PC-9 (cell line): ENCODE data around the gene MRLN. TPM values are rescaled to one million over a fixed set of nuclear protein-coding genes. Genes with fewer than 3 reads are reported as not detected.

Source experiments
- BruUV-seq: library from RNA; stranded (reverse); fragments of 400-500 nt; replicated peaks from 2 replicates; lab custom pipeline; 2021; lab: Mats Ljungman, UMichigan
- CTCF ChIA-PET: fragments of 300-600 bp; sonication (Branson Sonifier 250); formaldehyde crosslinking; loops from one replicate; lab custom pipeline; 2022; ENCODE audit warnings: antibody characterized with exemption; lab: Charles Lee
- POLR2A ChIA-PET: fragments of 300-600 bp; sonication (Branson Sonifier 250); formaldehyde crosslinking; loops from one replicate; lab custom pipeline; 2022; ENCODE audit warnings: antibody characterized with exemption; ENCODE audit not compliant: unreplicated experiment; lab: Charles Lee
- DNase-seq, 2 experiments: peaks; one replicate each; pipeline versions ENCODE4 v3.0.0 to v3.0.0-alpha.2; 2015 to 2022; ENCODE audit warnings: mixed read lengths in 1 of 2
- H2AFZ ChIP-seq: fragments of 200-600 bp; sonication (generic); 2 replicates; pipeline ENCODE4 v1.8.1; 2017; ENCODE audit warnings: antibody characterized with exemption
- H3F3A ChIP-seq: fragments of 200-600 bp; sonication (generic); 2 replicates; pipeline ENCODE4 v1.8.1; 2017; ENCODE audit warnings: antibody characterized with exemption, mild to moderate bottlenecking, low read depth; ENCODE audit not compliant: insufficient read depth
- H3K27ac ChIP-seq: fragments of 200-600 bp; sonication (generic); 2 replicates; pipeline ENCODE4 v1.6.1; 2016; ENCODE audit warnings: mixed run types
- H3K27me3 ChIP-seq: fragments of 200-600 bp; sonication (generic); 2 replicates; pipeline ENCODE4 v1.6.1; 2016; ENCODE audit warnings: low read depth, mixed run types; ENCODE audit not compliant: insufficient read depth
- H3K36me3 ChIP-seq: fragments of 200-600 bp; sonication (generic); 2 replicates; pipeline ENCODE4 v1.6.1; 2016; ENCODE audit warnings: low read depth, mixed run types
- H3K4me1 ChIP-seq: fragments of 200-600 bp; sonication (generic); replicated peaks from 2 replicates; pipeline ENCODE4 v1.6.1; 2016; ENCODE audit warnings: mixed run types; ENCODE audit not compliant: insufficient read depth
- H3K4me2 ChIP-seq: fragments of 200-600 bp; sonication (generic); 2 replicates; pipeline ENCODE4 v1.6.1; 2017; ENCODE audit warnings: mixed run types
- H3K4me3 ChIP-seq: fragments of 200-600 bp; sonication (generic); 2 replicates; pipeline ENCODE4 v1.6.1; 2016; ENCODE audit warnings: mixed run types
- H3K79me2 ChIP-seq: fragments of 200-600 bp; sonication (generic); 2 replicates; pipeline ENCODE4 v1.6.1; 2017; ENCODE audit warnings: low read depth, mixed run types
- H3K9me2 ChIP-seq: fragments of 200-600 bp; sonication (generic); 2 replicates; pipeline ENCODE4 v1.8.1; 2017; ENCODE audit warnings: mild to moderate bottlenecking; ENCODE audit not compliant: insufficient read depth
- H3K9me3 ChIP-seq: fragments of 200-600 bp; sonication (generic); 2 replicates; pipeline ENCODE4 v1.8.1; 2016; ENCODE audit warnings: low read depth; ENCODE audit not compliant: insufficient read depth
- H4K20me1 ChIP-seq: fragments of 200-600 bp; sonication (generic); 2 replicates; pipeline ENCODE4 v1.8.1; 2017; ENCODE audit not compliant: insufficient read depth
- EZH2 ChIP-seq: fragments of 200-600 bp; sonication (generic); IDR thresholded peaks from 2 replicates; pipeline ENCODE4 v1.8.0; 2017; ENCODE audit warnings: antibody characterized with exemption, low read depth
- intact Hi-C: fragments of 100-400 bp; cut with micrococcal nuclease; formaldehyde crosslinking; loops from one replicate; pipeline ENCODE4 v1.10.0; 2022; ENCODE audit not compliant: unreplicated experiment
- total RNA-seq: library from RNA; stranded (reverse); gene quantifications from 2 replicates; pipeline ENCODE4 v1.2.3, GENCODE V29; 2021
- TF ChIP-seq, protein P1 (sequence below): fragments of 200-600 bp; sonication (generic); conservative IDR thresholded peaks from 2 replicates; pipeline ENCODE4 v1.6.1; 2017; ENCODE audit warnings: mixed run types, antibody characterized with exemption, mild to moderate bottlenecking, moderate library complexity

The MRLN gene
- total RNA-seq, 1 experiment from 2014 or later: not detected

DNA sequence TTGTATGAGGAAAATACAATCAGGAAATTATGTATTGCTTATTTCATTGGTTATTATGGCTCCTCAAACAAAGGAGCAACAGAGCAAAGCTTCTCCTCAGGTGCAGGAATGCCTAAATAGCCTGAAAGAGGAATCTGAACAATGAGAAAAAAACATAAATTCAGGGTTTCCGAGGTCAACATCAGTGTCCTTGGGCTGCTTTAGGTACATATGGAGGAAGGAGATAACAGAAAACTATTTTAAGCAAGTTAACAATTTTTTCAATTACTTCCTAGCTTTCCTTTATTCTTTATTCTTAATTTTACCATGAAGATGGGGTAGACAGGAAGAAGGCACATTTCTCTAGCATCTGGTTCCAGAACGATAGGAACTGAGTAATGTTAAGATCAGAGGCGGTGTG lies 57.6 kb downstream of the MRLN start:
- Histone ChIP-seq H3K27ac (no peak overlapping the region), H3K79me2 (no peaks in the 10 kb centered on the region), H3F3A (no peaks in the 10 kb centered on the region), H3K9me3 (no peaks in the 10 kb centered on the region), H3K9me2 (no peaks in the 10 kb centered on the region), H3K27me3 (no peaks in the 10 kb centered on the region), H2AFZ (no peak overlapping the region), H3K4me1 (no peaks in the 10 kb centered on the region), H3K4me2 (no peak overlapping the region), H3K36me3 (no peaks in the 10 kb centered on the region), H3K4me3 (no peak overlapping the region), H4K20me1 (no peaks in the 10 kb centered on the region)
- ChIA-PET POLR2A (no interaction called here), CTCF (no interaction called here)
- no peak for DNase-seq
- no TSS peak for BruUV-seq
- intact Hi-C loops: no loop called here
- TF ChIP-seq, protein P1, sequence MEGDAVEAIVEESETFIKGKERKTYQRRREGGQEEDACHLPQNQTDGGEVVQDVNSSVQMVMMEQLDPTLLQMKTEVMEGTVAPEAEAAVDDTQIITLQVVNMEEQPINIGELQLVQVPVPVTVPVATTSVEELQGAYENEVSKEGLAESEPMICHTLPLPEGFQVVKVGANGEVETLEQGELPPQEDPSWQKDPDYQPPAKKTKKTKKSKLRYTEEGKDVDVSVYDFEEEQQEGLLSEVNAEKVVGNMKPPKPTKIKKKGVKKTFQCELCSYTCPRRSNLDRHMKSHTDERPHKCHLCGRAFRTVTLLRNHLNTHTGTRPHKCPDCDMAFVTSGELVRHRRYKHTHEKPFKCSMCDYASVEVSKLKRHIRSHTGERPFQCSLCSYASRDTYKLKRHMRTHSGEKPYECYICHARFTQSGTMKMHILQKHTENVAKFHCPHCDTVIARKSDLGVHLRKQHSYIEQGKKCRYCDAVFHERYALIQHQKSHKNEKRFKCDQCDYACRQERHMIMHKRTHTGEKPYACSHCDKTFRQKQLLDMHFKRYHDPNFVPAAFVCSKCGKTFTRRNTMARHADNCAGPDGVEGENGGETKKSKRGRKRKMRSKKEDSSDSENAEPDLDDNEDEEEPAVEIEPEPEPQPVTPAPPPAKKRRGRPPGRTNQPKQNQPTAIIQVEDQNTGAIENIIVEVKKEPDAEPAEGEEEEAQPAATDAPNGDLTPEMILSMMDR: no peak
- TF ChIP-seq EZH2: no peak

DNA sequence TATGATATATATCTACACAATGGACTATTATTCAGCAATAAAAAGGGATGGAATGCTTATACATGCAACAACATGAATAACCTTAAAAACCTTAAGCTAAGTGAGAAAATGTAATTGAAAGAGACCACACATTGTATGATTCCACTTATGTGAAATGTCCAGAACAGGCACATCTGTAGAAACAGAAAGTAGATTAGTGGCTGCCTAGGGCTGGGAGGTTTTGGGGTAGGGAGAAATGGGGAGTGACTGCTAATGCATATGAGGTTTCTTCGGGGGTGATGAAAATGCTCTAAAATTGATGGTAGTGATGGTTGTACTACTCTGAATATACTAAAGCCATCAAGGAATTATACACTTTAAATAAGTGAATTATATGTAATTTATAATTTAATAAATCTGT lies 58.3 kb downstream of the MRLN start:
- H4K20me1 ChIP-seq: no peaks in the 10 kb centered on the region
- no peaks in the 10 kb centered on the region for H3F3A ChIP-seq
- H3K4me3 ChIP-seq: no peak overlapping the region
- no peaks in the 10 kb centered on the region for H3K36me3 ChIP-seq
- intact Hi-C loops: no loop called here
- BruUV-seq: no TSS peak
- H3K27me3 ChIP-seq: no peaks in the 10 kb centered on the region
- H3K9me3 ChIP-seq: no peaks in the 10 kb centered on the region
- DNase-seq: no peak
- ChIA-PET POLR2A (no interaction called here), CTCF (no interaction called here)
- no peaks in the 10 kb centered on the region for H3K79me2 ChIP-seq
- no peaks in the 10 kb centered on the region for H3K9me2 ChIP-seq
- H2AFZ ChIP-seq: no peak overlapping the region
- H3K4me1 ChIP-seq: no peaks in the 10 kb centered on the region
- TF ChIP-seq, protein P1: no peak
- no peak for TF ChIP-seq EZH2
- H3K27ac ChIP-seq: no peak overlapping the region
- no peak overlapping the region for H3K4me2 ChIP-seq

DNA sequence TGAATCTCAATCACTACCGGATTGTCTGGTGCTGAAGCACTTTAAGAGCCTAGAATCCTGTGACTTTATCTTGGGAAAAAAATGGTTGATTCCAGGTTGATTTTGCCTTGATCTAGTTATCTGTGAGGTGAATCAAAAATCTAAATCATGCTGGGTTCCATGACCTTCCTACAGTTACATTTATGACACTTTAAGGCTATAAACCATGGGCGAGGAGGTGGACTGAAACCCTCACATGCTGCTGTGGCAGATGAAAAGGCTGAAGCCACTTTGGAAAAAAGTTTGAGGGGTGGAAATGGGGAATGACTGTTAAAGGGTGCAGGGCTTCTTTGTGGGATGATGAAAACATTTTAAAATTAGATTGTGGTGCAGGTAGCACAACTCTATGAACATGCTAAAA lies 61.1 kb downstream of the MRLN start:
- H3K9me2 ChIP-seq: no peaks in the 10 kb centered on the region
- H3K4me3 ChIP-seq: no peak overlapping the region
- no peaks in the 10 kb centered on the region for H3F3A ChIP-seq
- H3K79me2 ChIP-seq: no peaks in the 10 kb centered on the region
- DNase-seq: no peak
- H3K27me3 ChIP-seq: no peaks in the 10 kb centered on the region
- BruUV-seq: no TSS peak
- no peaks in the 10 kb centered on the region for H3K9me3 ChIP-seq
- CTCF ChIA-PET: no interaction called here
- H4K20me1 ChIP-seq: no peaks in the 10 kb centered on the region
- no peak overlapping the region for H3K27ac ChIP-seq
- intact Hi-C loops: no loop called here
- no peak overlapping the region for H3K4me2 ChIP-seq
- H2AFZ ChIP-seq: no peak overlapping the region
- POLR2A ChIA-PET: no interaction called here
- H3K36me3 ChIP-seq: no peaks in the 10 kb centered on the region
- 0 out of 2 replicates have a peak, but pooled peaks cover 7% of the 10 kb centered on the region for H3K4me1 ChIP-seq
- TF ChIP-seq, protein P1: no peak
- no peak for TF ChIP-seq EZH2
